ENCODE data around the gene CMTM6. TPM values are rescaled to one million over a fixed set of nuclear protein-coding genes. Genes with fewer than 3 reads are reported as not detected.
A peak's percentile ranks its signal among the peaks of the same experiment; 100 is the strongest.
"Not testable (repeated sequence)": the region's sequence is repeated elsewhere in the genome, so short reads cannot be mapped to it uniquely, and the experiment has no call there.

CMTM6 gene
- total and polyA plus RNA-seq, 5 donors, result 10.6 to 21.6 (median 14.4) TPM

DNA sequence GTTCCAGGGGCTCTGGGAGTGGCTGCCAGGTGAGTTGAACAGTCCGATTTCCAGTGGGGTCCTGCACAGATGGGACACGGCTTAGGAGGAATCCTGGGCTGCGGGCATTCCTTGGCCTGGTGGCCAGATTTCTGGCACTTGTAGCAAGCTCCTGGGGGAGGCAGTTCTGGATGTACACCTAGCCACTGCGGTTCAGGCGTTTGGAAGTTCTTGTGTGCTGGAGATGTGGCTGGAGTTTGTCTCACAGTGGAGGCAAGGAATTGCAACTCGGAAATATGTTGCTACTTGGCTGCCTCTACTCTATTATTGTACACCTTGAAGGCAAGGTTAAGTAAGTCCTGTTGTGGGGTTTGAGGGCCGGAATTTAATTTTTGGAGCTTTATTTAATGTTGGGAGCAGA is 37.9 kb downstream of the CMTM6 start:
- not testable (repeated sequence) for H3K9me3 ChIP-seq (ENCODE audit: control insufficient read depth, low read length); H3K4me3 ChIP-seq (ENCODE audit: low read length); ATAC-seq; H3K27me3 ChIP-seq (ENCODE audit: control insufficient read depth, insufficient read depth); H3K27ac ChIP-seq (ENCODE audit: low read length); H3K4me1 ChIP-seq (ENCODE audit: control insufficient read depth, insufficient read depth, low read length); DNase-seq
- intact Hi-C loops (cut with DNase I), result loop anchor here in 3 of 4 donors (5.0 kb wide), 3 partner anchors 82 to 92 kb away; no protein-coding TSS in a partner anchor
- 97% methylated on average over 6 of the region's 7 CpGs for WGBS

DNA sequence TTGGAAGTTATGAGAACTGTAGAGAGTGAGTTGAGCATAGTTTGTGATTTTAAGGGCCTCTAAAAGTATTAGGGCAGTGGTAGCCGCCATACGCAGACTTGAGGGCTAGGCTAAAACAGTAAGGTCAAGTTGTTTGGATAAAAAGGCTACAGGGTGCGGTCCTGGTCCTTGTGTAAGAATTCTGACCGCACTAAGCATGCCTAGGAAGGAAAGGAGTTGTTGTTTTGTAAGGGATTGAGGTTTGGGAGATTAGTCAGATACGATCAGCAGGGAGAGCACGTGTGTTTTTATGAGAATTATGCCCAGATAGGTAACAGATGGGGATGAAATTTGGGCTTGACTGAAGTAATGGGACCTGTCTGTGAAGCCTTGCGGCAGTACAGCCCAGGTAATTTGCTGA is 39.2 kb downstream of the CMTM6 start:
- WGBS, result 95% methylated on average over 7 of the region's 7 CpGs
- intact Hi-C loops (cut with DNase I); H3K4me3 ChIP-seq (ENCODE audit: low read length); H3K9me3 ChIP-seq (ENCODE audit: control insufficient read depth, low read length); H3K4me1 ChIP-seq (ENCODE audit: control insufficient read depth, insufficient read depth, low read length); ATAC-seq; H3K27ac ChIP-seq (ENCODE audit: low read length); H3K27me3 ChIP-seq (ENCODE audit: control insufficient read depth, insufficient read depth); DNase-seq: not testable (repeated sequence)

DNA sequence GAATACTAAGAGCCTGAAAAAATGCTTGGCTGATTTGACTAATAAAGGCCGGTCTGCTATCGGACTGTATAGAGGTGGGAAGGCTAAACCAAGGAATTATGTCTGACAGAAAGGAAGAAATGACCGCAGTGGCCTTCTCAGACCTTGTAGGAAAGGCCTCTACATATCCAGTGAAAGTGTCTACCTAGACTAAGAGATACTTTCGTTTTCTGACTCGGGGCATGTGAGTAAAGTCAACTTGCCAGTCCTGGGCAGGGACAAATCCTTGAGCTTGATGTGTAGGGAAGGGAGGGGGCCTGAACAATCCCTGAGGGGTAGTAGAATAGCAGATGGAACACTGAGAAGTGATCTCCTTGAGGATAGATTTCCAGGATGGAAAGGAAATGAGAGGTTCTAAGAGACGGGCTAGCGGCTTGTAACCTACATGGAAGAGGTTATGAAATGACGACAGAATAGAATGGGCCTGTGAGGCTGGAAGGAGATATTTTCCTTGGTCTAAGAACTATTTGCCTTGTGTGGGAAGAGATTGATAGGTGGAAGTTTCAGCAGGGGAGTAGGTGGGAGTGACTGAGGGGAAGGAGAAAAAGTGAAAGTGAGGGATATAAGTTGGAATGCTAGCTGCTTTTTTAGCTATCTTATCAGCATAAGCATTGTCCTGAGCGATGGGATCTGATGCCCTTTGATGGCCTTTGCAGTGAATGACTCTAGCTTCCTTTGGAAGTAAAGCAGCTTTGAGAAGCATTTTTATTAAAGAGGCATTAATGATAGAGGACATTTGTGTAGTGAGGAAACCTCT is 40.3 kb downstream of the CMTM6 start:
- 66% methylated on average over 8 of the region's 9 CpGs for WGBS
- DNase-seq; H3K4me3 ChIP-seq (ENCODE audit: low read length); H3K27me3 ChIP-seq (ENCODE audit: control insufficient read depth, insufficient read depth); intact Hi-C loops (cut with DNase I); ATAC-seq; H3K9me3 ChIP-seq (ENCODE audit: control insufficient read depth, low read length); H3K4me1 ChIP-seq (ENCODE audit: control insufficient read depth, insufficient read depth, low read length); H3K27ac ChIP-seq (ENCODE audit: low read length): not testable (repeated sequence)

DNA sequence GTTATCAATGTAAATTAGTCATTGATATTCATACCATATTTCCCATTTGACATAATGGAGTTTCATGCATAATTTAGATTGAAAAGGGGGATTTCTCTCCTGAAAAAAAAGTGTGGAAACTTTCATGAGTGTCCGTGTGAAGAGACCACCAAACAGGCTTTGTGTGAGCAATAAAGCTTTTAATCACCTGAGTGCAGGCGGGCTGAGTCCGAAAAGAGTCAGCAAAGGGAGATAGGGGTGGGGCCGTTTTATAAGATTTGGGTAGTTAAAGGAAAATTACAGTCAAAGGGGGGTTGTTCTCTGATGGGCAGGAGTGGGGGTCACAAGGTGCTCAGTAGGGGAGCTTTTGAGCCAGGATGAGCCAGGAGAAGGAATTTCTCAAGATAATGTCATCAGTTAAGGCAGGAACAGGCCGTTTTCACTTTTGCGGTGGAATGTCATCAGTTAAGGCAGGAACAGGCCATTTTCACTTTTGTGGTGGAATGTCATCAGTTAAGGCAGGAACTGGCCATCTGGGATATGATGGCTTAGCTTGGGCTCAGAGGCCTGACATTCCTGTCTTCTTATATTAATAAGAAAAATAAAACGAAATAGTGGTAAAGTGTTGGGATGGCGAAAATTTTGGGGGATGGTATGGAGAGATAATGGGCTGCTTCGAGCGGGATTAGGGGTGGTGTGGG is 41.7 kb downstream of the CMTM6 start:
- WGBS, result 87% methylated on average over 10 of the region's 10 CpGs
- ATAC-seq; H3K4me1 ChIP-seq (ENCODE audit: control insufficient read depth, insufficient read depth, low read length); H3K4me3 ChIP-seq (ENCODE audit: low read length); H3K27me3 ChIP-seq (ENCODE audit: control insufficient read depth, insufficient read depth); intact Hi-C loops (cut with DNase I); DNase-seq; H3K27ac ChIP-seq (ENCODE audit: low read length); H3K9me3 ChIP-seq (ENCODE audit: control insufficient read depth, low read length): not testable (repeated sequence)

DNA sequence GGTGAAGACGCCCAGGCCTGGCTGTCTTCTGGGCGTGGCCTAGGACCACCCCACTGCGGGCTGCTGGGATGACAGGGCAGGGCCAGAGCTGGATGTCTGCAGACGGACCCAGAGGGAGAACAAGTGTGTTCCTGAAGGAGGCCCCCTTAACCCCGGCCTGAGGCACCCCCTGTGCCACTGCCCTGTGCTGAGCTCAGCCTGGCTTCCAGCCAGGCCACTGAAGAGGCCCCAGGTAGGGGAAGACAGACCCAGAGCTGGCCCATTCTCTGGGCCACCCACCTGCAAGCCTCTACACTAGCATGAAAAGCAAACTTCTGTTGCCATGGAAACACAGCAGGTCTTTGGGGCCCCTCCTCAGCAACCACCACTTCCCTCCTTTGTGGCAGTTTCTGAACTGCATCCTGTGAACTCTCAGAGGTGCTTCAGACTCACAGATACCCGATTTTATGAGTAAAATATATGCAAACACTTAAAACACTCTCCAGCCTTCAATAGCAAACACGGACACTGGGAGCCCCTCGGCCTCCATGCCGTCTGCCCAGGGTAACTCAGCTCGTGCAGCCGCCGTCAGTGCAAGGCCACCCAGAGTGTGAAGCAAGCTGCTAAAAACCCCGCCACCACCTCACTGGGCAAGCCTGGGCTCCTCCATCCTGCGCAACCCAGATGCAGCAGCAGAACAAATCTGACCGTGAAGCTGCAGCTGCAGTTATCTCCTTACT is 42.5 kb downstream of the CMTM6 start:
- intact Hi-C loops (cut with DNase I), result no loop called here
- H3K4me3 ChIP-seq (ENCODE audit: low read length), result no peak overlapping the region
- no peak overlapping the region for H3K27ac ChIP-seq (ENCODE audit: low read length)
- no peaks in the 10 kb centered on the region for H3K9me3 ChIP-seq (ENCODE audit: control insufficient read depth, low read length)
- peak; percentile 47 to 51 for ATAC-seq
- H3K27me3 ChIP-seq (ENCODE audit: control insufficient read depth, insufficient read depth), result no peaks in the 10 kb centered on the region
- H3K4me1 ChIP-seq (ENCODE audit: control insufficient read depth, insufficient read depth, low read length), result peaks cover 2% of the 10 kb centered on the region
- WGBS, result 72% methylated on average over 15 of the region's 15 CpGs
- DNase-seq, result no peak

DNA sequence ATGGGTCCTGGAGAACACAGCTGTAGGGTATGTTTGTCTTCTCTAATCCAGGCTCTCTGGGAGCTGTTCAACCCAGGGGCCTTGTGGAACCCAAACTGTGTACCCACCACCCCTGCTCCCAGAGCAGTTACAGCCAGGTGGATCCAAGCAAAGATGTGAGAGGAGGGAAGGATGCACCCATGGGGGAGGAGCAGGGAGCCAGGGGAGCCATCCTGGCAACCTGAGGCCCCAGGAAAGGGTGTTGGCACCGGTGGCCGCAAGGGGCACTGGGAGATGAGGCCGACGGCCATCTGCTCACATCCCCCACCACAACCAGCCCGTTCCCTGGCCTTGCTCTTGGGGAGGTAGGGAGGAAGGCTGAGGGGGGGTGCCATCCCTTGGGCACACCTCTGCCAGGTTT is 43.2 kb downstream of the CMTM6 start:
- WGBS, result 94% methylated on average over 5 of the region's 5 CpGs
- Histone ChIP-seq H3K27ac (ENCODE audit: low read length) (no peak overlapping the region), H3K4me1 (ENCODE audit: control insufficient read depth, insufficient read depth, low read length) (peaks cover 2% of the 10 kb centered on the region), H3K27me3 (ENCODE audit: control insufficient read depth, insufficient read depth) (no peaks in the 10 kb centered on the region), H3K4me3 (ENCODE audit: low read length) (no peak overlapping the region), H3K9me3 (ENCODE audit: control insufficient read depth, low read length) (no peaks in the 10 kb centered on the region)
- DNase-seq (no peak), ATAC-seq (peak in 1 of 2 donors; percentile 27)
- intact Hi-C loops (cut with DNase I), result loop anchor here in 1 of 4 donors (10.0 kb wide), 1 partner anchor 65 kb away; the partner anchor contains the start of gene CMTM7

DNA sequence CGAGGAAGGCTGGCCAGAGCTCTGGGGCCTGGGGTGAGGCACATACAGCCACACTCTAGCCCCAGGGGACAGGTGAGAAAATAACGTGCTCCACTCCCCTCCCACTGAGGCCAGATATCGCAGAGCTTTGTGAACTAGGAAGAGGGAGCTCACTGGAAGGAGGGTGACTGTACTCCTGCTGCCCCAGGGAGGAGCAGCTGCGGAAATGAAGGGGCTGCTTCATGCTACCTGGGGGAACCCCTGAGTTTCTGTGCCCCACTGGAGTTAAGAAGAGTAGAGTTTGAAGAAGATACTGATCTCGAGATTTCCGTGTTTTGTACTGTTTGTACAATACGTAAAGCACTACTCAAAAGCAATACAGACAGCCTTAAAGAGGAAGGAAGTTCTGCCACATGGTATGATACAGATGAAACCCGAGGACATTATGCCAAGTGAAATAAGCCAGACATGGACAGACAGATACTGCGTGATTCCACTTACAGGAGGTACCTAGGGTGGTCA is 44.6 kb downstream of the CMTM6 start:
- no peaks in the 10 kb centered on the region for H3K9me3 ChIP-seq (ENCODE audit: control insufficient read depth, low read length)
- 56% methylated on average over 9 of the region's 9 CpGs for WGBS
- no peak overlapping the region for H3K27ac ChIP-seq (ENCODE audit: low read length)
- H3K4me3 ChIP-seq (ENCODE audit: low read length), result no peak overlapping the region
- intact Hi-C loops (cut with DNase I), result loop anchor here in 1 of 4 donors (10.0 kb wide), 1 partner anchor 63 kb away; the partner anchor contains the start of gene CMTM7
- peak; percentile 41 to 48 for ATAC-seq
- peaks cover 2% of the 10 kb centered on the region for H3K4me1 ChIP-seq (ENCODE audit: control insufficient read depth, insufficient read depth, low read length)
- H3K27me3 ChIP-seq (ENCODE audit: control insufficient read depth, insufficient read depth), result no peaks in the 10 kb centered on the region
- no peak for DNase-seq

DNA sequence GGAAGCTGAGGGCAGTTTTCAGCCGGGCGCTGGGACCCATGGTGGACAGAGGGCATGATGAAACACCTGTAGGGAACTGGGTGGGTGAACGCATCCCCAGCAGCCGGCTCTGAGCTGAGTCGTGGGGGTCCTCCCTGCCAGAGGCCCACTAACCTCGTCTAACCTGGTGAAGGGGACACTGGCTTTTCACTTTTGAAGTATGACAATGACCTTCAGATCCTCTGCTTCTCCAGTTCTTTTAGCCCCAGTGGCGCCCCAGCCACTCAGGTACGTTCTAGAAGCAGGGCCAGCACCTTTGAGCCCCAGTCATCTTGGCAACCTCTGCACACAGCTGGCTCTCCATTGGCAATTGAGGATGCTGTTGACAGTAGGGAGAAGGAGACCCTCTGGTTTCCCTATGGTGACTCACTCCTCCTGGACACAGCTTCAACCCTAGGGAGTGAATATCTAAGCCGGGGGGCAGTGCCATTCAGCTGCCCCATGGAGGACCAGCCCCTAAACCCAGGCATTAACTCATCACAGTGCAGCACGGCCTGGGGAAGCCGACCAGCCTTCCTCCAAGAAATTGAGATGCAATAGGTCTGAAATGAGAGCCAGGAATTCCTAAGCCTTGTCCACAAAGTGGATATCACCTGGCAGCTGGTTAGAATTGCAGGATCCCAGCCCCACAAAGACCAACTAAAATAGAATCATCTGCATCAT is 46.1 kb downstream of the CMTM6 start:
- Histone ChIP-seq H3K9me3 (ENCODE audit: control insufficient read depth, low read length) (no peaks in the 10 kb centered on the region), H3K4me1 (ENCODE audit: control insufficient read depth, insufficient read depth, low read length) (peaks cover 2% of the 10 kb centered on the region), H3K27ac (ENCODE audit: low read length) (no peak overlapping the region), H3K27me3 (ENCODE audit: control insufficient read depth, insufficient read depth) (no peaks in the 10 kb centered on the region), H3K4me3 (ENCODE audit: low read length) (no peak overlapping the region)
- no peak for DNase-seq
- 88% methylated on average over 11 of the region's 11 CpGs for WGBS
- intact Hi-C loops (cut with DNase I), result loop anchor here in 1 of 4 donors (10.0 kb wide), 1 partner anchor 62 kb away; the partner anchor contains the start of gene CMTM7
- no peak for ATAC-seq

DNA sequence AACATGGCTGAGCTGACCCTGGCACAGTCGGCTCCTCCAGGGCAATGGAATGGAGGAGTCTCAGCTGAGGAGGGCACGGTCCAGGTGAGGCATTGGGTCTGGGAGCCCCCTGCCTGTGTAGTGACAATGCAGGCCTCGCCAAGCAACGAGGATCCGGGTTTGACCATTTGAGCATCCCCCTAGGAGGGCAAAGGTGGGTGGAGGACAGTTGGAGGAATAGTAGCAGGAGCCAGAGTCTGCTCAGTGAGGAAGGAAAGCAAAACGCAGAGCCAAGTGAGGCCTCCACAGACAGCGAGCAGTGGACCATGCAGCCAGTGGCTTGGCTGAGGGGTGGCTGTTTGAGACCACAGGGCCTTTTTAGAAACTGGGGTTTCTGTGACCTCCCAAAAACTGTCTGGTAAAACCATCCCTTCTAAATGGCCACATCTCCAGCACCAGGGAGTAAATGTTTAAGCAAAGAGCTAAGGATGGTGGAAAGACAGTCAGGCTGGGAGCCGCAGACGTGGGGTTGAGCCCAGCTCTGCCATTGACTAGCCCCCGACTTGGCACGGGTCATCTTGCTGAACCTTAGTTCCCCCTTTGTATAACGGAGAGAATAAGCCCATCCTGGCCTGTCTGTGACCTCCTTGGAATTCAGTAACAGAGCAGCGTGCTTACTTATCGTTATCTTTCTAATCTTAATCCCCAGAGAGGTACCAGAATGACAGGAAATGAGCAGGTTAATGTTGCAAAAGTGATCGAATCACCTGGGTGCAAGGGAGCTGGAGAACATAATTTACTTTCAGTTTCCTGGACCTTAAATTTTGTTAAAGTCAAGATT is 46.8 kb downstream of the CMTM6 start:
- ATAC-seq (no peak), DNase-seq (no peak)
- WGBS, result 87% methylated on average over 15 of the region's 15 CpGs
- H3K27me3 ChIP-seq (ENCODE audit: control insufficient read depth, insufficient read depth), result no peaks in the 10 kb centered on the region
- H3K9me3 ChIP-seq (ENCODE audit: control insufficient read depth, low read length), result no peaks in the 10 kb centered on the region
- no peak overlapping the region for H3K4me3 ChIP-seq (ENCODE audit: low read length)
- peaks cover 2% of the 10 kb centered on the region for H3K4me1 ChIP-seq (ENCODE audit: control insufficient read depth, insufficient read depth, low read length)
- H3K27ac ChIP-seq (ENCODE audit: low read length), result no peak overlapping the region
- intact Hi-C loops (cut with DNase I), result loop anchor here in 1 of 4 donors (10.0 kb wide), 1 partner anchor 61 kb away; the partner anchor contains the start of gene CMTM7

All from right cardiac atrium (tissue), 5 donors.